Liver (tissue), 9 donors: ENCODE results near the gene FAM170B. TPM values are rescaled to one million over a fixed set of nuclear protein-coding genes. Genes with fewer than 3 reads are reported as not detected.

Experiments used
- DNase-seq: peaks from one replicate; pipeline ENCODE4 v3.0.0-alpha.2; 2017; ENCODE audit warnings: low spot score
- H3K27ac ChIP-seq, 2 donors: one replicate each; pipeline ENCODE4 v1.7.0; 2013; ENCODE audit warnings: inconsistent platforms in 2 of 2, low read length in 2 of 2, control low read depth in 1 of 2, low read depth in 1 of 2, mild to moderate bottlenecking in 1 of 2
- H3K27me3 ChIP-seq, 4 donors: one replicate each; pipeline versions ENCODE4 v1.6.1 to v1.7.0; 2013; ENCODE audit warnings: low read length in 3 of 4, inconsistent platforms in 1 of 4, mild to moderate bottlenecking in 1 of 4, moderate library complexity in 1 of 4; ENCODE audit not compliant: control insufficient read depth in 4 of 4, insufficient read depth in 4 of 4
- H3K36me3 ChIP-seq, 4 donors: one replicate each; pipeline versions ENCODE4 v1.6.1 to v1.7.0; 2013; ENCODE audit warnings: low read length in 3 of 4, mild to moderate bottlenecking in 3 of 4, low read depth in 1 of 4, moderate library complexity in 1 of 4; ENCODE audit not compliant: control insufficient read depth in 4 of 4, insufficient read depth in 3 of 4
- H3K4me1 ChIP-seq, 4 donors: one replicate each; pipeline versions ENCODE4 v1.6.1 to v1.7.0; 2013; ENCODE audit warnings: low read length in 3 of 4, mild to moderate bottlenecking in 3 of 4, moderate library complexity in 1 of 4; ENCODE audit not compliant: control insufficient read depth in 4 of 4, insufficient read depth in 4 of 4
- H3K4me3 ChIP-seq, 3 donors: one replicate each; pipeline versions ENCODE4 v1.6.1 to v1.7.0; 2013; ENCODE audit warnings: low read length in 3 of 3, control low read depth in 1 of 3, low read depth in 1 of 3, mild to moderate bottlenecking in 1 of 3
- H3K9ac ChIP-seq, 2 donors: one replicate each; pipeline ENCODE4 v1.7.0; 2013; ENCODE audit warnings: low read length in 2 of 2, mild to moderate bottlenecking in 2 of 2, moderate library complexity in 2 of 2, control low read depth in 1 of 2, low read depth in 1 of 2
- H3K9me3 ChIP-seq, 4 donors: one replicate each; pipeline versions ENCODE4 v1.6.1 to v1.7.0; 2013; ENCODE audit warnings: low read length in 3 of 4; ENCODE audit not compliant: control insufficient read depth in 4 of 4
- ATF3 ChIP-seq: IDR thresholded peaks from 2 replicates; pipeline ENCODE4 v1.6.1; 2016; ENCODE audit warnings: antibody characterized with exemption
- EGR1 ChIP-seq, 2 donors: IDR thresholded peaks; 2 replicates each; pipeline ENCODE4 v1.6.1; 2016 to 2018; ENCODE audit warnings: antibody characterized with exemption in 2 of 2, low read depth in 2 of 2
- FOXA1 ChIP-seq: IDR thresholded peaks from 2 replicates; pipeline ENCODE4 v1.6.1; 2016; ENCODE audit warnings: antibody characterized with exemption
- FOXA2 ChIP-seq: IDR thresholded peaks from 2 replicates; pipeline ENCODE4 v1.6.1; 2016; ENCODE audit warnings: antibody characterized with exemption
- GABPA ChIP-seq, 2 donors: IDR thresholded peaks in 1 of 2; conservative IDR thresholded peaks in 1 of 2; 2 replicates each; pipeline ENCODE4 v1.6.1; 2016; ENCODE audit warnings: antibody characterized with exemption in 2 of 2, mild to moderate bottlenecking in 1 of 2, moderate library complexity in 1 of 2
- HNF4A ChIP-seq, 2 donors: conservative IDR thresholded peaks; 2 replicates each; pipeline ENCODE4 v1.6.1; 2016; ENCODE audit warnings: antibody characterized with exemption in 2 of 2, mild to moderate bottlenecking in 2 of 2
- HNF4G ChIP-seq: IDR thresholded peaks from 2 replicates; pipeline ENCODE4 v1.6.1; 2016; ENCODE audit warnings: antibody characterized with exemption
- JUND ChIP-seq, 2 donors: IDR thresholded peaks; 2 replicates each; pipeline ENCODE4 v1.6.1; 2016; ENCODE audit warnings: antibody characterized with exemption in 2 of 2
- NR2F2 ChIP-seq: IDR thresholded peaks from 2 replicates; pipeline ENCODE4 v1.6.1; 2016; ENCODE audit warnings: antibody characterized with exemption
- RAD21 ChIP-seq, 2 donors: IDR thresholded peaks; 2 replicates each; pipeline ENCODE4 v1.6.1; 2016; ENCODE audit warnings: antibody characterized with exemption in 2 of 2, mild to moderate bottlenecking in 2 of 2
- REST ChIP-seq: IDR thresholded peaks from 2 replicates; pipeline ENCODE4 v1.6.1; 2016; ENCODE audit warnings: antibody characterized with exemption, mild to moderate bottlenecking
- RXRA ChIP-seq, 2 donors: IDR thresholded peaks; 2 replicates each; pipeline ENCODE4 v1.6.1; 2017 to 2018; ENCODE audit warnings: antibody characterized with exemption in 2 of 2, mild to moderate bottlenecking in 1 of 2
- SP1 ChIP-seq: IDR thresholded peaks from 2 replicates; pipeline ENCODE4 v1.6.1; 2018; ENCODE audit warnings: antibody characterized with exemption, mild to moderate bottlenecking
- TAF1 ChIP-seq: conservative IDR thresholded peaks from 2 replicates; pipeline ENCODE4 v1.6.1; 2016; ENCODE audit warnings: antibody characterized with exemption, mild to moderate bottlenecking
- YY1 ChIP-seq: IDR thresholded peaks from 2 replicates; pipeline ENCODE4 v1.6.1; 2016; ENCODE audit warnings: antibody characterized with exemption, mild to moderate bottlenecking
- WGBS: extraction: QIAGEN DNeasy Blood & Tissue Kit; methylation state at CpG from one replicate; pipeline ENCODE4 v1.1.7; 2013; 5-methylcytosine and 5-hydroxymethylcytosine counted together
- polyA plus RNA-seq, 2 donors: library from polyadenylated mRNA; stranded (reverse) in 1 of 2; unstranded in 1 of 2; fragments of 200-250 nt in 1 of 2; fragments of >200 nt in 1 of 2; fragmentation: Nextera tagmentation in 1 of 2; extraction: Ambion mirVana in 1 of 2; gene quantifications; one replicate each; pipeline versions ENCODE4 v1.2.1 to v1.2.3, GENCODE V29; 2013 to 2015
- total RNA-seq, 2 donors: library from RNA; depleted of rRNA; stranded (reverse); fragments of >200 nt; gene quantifications; one replicate each; pipeline ENCODE4 v1.2.3, GENCODE V29; 2014
- TF ChIP-seq, protein P1 (sequence below): IDR thresholded peaks from 2 replicates; pipeline ENCODE4 v1.6.1; 2016; ENCODE audit warnings: antibody characterized with exemption
- donor health status: healthy.
- donor health status: healthy.
- donor health status: healthy.
- donor health status: healthy.
- donor health status: healthy.

FAM170B gene
- total and polyA plus RNA-seq, 4 donors: not detected

DNA sequence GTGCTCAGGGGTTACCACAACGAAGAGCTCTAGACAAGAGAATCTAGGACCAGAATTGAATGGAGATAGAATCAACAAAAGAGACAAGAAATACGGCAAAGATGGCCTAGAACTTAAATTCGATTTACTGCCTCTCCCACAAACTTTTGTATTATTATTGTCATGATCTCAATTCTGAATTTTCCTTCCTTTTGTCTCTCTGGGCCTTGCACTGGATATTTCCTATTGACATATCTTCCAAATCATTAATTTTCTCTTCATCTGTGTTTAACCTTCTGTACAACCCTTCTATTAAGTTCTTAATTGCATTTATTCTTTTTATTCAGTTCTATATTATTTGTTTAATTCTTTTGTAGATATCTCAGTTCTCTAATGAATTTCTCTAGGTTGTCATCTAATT is 46.9 kb downstream of the FAM170B start:
- Histone ChIP-seq H3K36me3 (no peaks in the 10 kb centered on the region), H3K4me1 (peaks cover 4 to 20% (median 13%) of the 10 kb centered on the region in 4 donors), H3K27ac (no peak overlapping the region), H3K9me3 (peaks cover 0 to 3% (median 0%) of the 10 kb centered on the region in 4 donors), H3K27me3 (no peaks in the 10 kb centered on the region), H3K4me3 (no peak overlapping the region), H3K9ac (no peak overlapping the region)
- no peak for DNase-seq
- WGBS: 90% methylated on average over 3 of the region's 3 CpGs
- no peak for TF ChIP-seq NR2F2
- TF ChIP-seq YY1: no peak
- TF ChIP-seq RAD21 (IDR thresholded peaks at IDR 0.05): no peak
- no peak for TF ChIP-seq HNF4A (conservative IDR thresholded peaks at IDR 0.05)
- TF ChIP-seq, protein P1, sequence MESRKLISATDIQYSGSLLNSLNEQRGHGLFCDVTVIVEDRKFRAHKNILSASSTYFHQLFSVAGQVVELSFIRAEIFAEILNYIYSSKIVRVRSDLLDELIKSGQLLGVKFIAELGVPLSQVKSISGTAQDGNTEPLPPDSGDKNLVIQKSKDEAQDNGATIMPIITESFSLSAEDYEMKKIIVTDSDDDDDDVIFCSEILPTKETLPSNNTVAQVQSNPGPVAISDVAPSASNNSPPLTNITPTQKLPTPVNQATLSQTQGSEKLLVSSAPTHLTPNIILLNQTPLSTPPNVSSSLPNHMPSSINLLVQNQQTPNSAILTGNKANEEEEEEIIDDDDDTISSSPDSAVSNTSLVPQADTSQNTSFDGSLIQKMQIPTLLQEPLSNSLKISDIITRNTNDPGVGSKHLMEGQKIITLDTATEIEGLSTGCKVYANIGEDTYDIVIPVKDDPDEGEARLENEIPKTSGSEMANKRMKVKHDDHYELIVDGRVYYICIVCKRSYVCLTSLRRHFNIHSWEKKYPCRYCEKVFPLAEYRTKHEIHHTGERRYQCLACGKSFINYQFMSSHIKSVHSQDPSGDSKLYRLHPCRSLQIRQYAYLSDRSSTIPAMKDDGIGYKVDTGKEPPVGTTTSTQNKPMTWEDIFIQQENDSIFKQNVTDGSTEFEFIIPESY: no peak

GRCh38 chr10:49083261-49083660 is 50.6 kb downstream of the FAM170B start:
- no peak for TF ChIP-seq GABPA (IDR thresholded peaks at IDR 0.05 in 1 of 2, conservative IDR thresholded peaks at IDR 0.05 in 1 of 2)
- no peak for TF ChIP-seq FOXA2
- TF ChIP-seq RXRA (IDR thresholded peaks at IDR 0.05): peak; percentile 67 to 80
- peak; percentile 45 to 61 for TF ChIP-seq HNF4A (conservative IDR thresholded peaks at IDR 0.05)
- peak; percentile 99 for TF ChIP-seq NR2F2
- TF ChIP-seq EGR1 (IDR thresholded peaks at IDR 0.05; ENCODE audit: low read depth in 2 of 2): no peak
- TF ChIP-seq RAD21 (IDR thresholded peaks at IDR 0.05): peak; percentile 24 to 25
- peak; percentile 44 for TF ChIP-seq SP1
- Histone ChIP-seq H3K27ac (peak overlapping the region in 1 of 2 donors; percentile 27), H3K36me3 (no peaks in the 10 kb centered on the region), H3K4me3 (no peak overlapping the region), H3K27me3 (no peaks in the 10 kb centered on the region), H3K4me1 (peaks cover 18 to 50% (median 43%) of the 10 kb centered on the region in 4 donors), H3K9ac (no peak overlapping the region), H3K9me3 (peaks cover 0 to 3% (median 0%) of the 10 kb centered on the region in 4 donors)
- no peak for DNase-seq
- 29% methylated on average over 8 of the region's 8 CpGs for WGBS

DNA sequence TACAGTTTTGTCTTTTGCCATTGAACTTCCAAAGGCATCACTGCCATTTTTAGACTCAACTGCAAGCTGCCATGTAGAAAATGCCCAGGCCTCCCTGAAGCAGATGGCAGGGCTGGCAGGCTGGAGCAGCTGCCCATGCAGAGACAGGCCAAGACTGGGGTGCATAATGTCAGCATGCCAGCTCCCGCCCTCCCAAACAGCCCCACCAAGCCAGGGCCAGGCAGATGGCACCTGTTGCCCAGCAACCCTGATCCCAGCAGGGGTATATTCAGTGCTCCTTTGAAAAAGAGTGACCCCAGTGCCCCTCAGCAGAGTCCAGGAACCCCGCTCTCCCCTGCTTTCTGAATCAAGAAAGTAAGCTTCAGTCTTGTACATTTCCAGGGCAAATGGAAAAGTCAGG is 51.1 kb downstream of the FAM170B start:
- Histone ChIP-seq H3K4me1 (peaks cover 18 to 51% (median 43%) of the 10 kb centered on the region in 4 donors), H3K27me3 (no peaks in the 10 kb centered on the region), H3K4me3 (no peak overlapping the region), H3K36me3 (no peaks in the 10 kb centered on the region), H3K9ac (no peak overlapping the region), H3K27ac (peak overlapping the region in 1 of 2 donors; percentile 27), H3K9me3 (peaks cover 0 to 3% (median 0%) of the 10 kb centered on the region in 4 donors)
- no peak for DNase-seq
- TF ChIP-seq RXRA (IDR thresholded peaks at IDR 0.05) (no peak), SP1 (no peak), GABPA (IDR thresholded peaks at IDR 0.05 in 1 of 2, conservative IDR thresholded peaks at IDR 0.05 in 1 of 2) (no peak), YY1 (no peak), FOXA2 (no peak), JUND (IDR thresholded peaks at IDR 0.05) (no peak), ATF3 (no peak), REST (no peak), FOXA1 (no peak), HNF4G (no peak), NR2F2 (no peak), TAF1 (no peak), HNF4A (conservative IDR thresholded peaks at IDR 0.05) (no peak)
- TF ChIP-seq, protein P1: no peak
- 95% methylated on average over 2 of the region's 2 CpGs for WGBS
